Measurements from ENCODE around the gene AP3B1.

- no peak for TF ChIP-seq CTCF (IDR thresholded peaks at IDR 0.05)
- no peak for TF ChIP-seq EZH2 (IDR thresholded peaks at IDR 0.05; ENCODE audit: borderline replicate concordance, insufficient read depth, low read depth, low read length, poor library complexity, severe bottlenecking)
Measured at GRCh38 chr5:78078858-78079257, 215.6 kb downstream of the AP3B1 start.
